ENCODE data around the gene CASZ1.

- TF ChIP-seq EP300 (IDR thresholded peaks at IDR 0.05), result no peak
- TF ChIP-seq CHD4 (IDR thresholded peaks at IDR 0.05; ENCODE audit: borderline replicate concordance), result no peak
- no peak for TF ChIP-seq POLR2A (IDR thresholded peaks at IDR 0.05; ENCODE audit: low read length)
- TF ChIP-seq CBX8 (IDR thresholded peaks at IDR 0.05), result no peak
- no peak for TF ChIP-seq CTCF (IDR thresholded peaks at IDR 0.05)
- no peak for TF ChIP-seq RNF2 (IDR thresholded peaks at IDR 0.05; ENCODE audit: borderline replicate concordance, low read depth)
Measured at GRCh38 chr1:10816743-10817369, 20.4 kb upstream of the CASZ1 start.
